Muscle of leg (tissue), 11 donors: Measurements from ENCODE around the gene COL13A1. TPM values are rescaled to one million over a fixed set of nuclear protein-coding genes. Genes with fewer than 3 reads are reported as not detected.
A peak's percentile ranks its signal among the peaks of the same experiment; 100 is the strongest.

Experiments used
- DNase-seq: peaks from one replicate; pipeline ENCODE4 v3.0.0; 2013
- H3K27ac ChIP-seq: one replicate; pipeline ENCODE4 v1.5.1; 2013; ENCODE audit warnings: mild to moderate bottlenecking, low read length, control low read depth
- H3K27me3 ChIP-seq: one replicate; pipeline ENCODE4 v1.6.1; 2013; ENCODE audit warnings: low read length; ENCODE audit not compliant: control insufficient read depth, insufficient read depth
- H3K36me3 ChIP-seq: one replicate; pipeline ENCODE4 v1.6.1; 2013; ENCODE audit warnings: low read length; ENCODE audit not compliant: control insufficient read depth, insufficient read depth
- H3K4me1 ChIP-seq: one replicate; pipeline ENCODE4 v1.6.1; 2013; ENCODE audit warnings: low read length; ENCODE audit not compliant: control insufficient read depth, insufficient read depth
- H3K4me3 ChIP-seq: one replicate; pipeline ENCODE4 v1.5.1; 2013; ENCODE audit warnings: low read length, control low read depth
- H3K9me3 ChIP-seq: replicated peaks from 2 replicates; pipeline ENCODE4 v1.6.1; 2013; ENCODE audit warnings: low read depth, low read length; ENCODE audit not compliant: control insufficient read depth
- WGBS: methylation state at CpG from one replicate; pipeline ENCODE4 v1.1.5; 2013; ENCODE audit warnings: missing lambda C conversion rate; ENCODE audit not compliant: insufficient coverage; 5-methylcytosine and 5-hydroxymethylcytosine counted together
- polyA plus RNA-seq, 8 donors: library from polyadenylated mRNA; unstranded; fragments of 120-200 nt; gene quantifications; one replicate each; pipeline versions ENCODE4 v1.2.1 to v1.2.3, GENCODE V29; 2013; ENCODE audit warnings: inconsistent platforms in 1 of 8, low replicate concordance in 1 of 8; ENCODE audit not compliant: insufficient read length in 8 of 8, insufficient read depth in 1 of 8
- total RNA-seq: library from RNA; stranded (reverse); fragments of 120-200 nt; gene quantifications from one replicate; pipeline ENCODE4 v1.2.4, GENCODE V29; 2013

Gene COL13A1
- total and polyA plus RNA-seq, 9 donors, result 4.8 to 26.7 (median 11.6) TPM

- H3K36me3 ChIP-seq, result no peaks in the 10 kb centered on the region
- H3K9me3 ChIP-seq, result no peaks in the 10 kb centered on the region
- no peak overlapping the region for H3K4me3 ChIP-seq
- 65% methylated on average over 2 of the region's 7 CpGs for WGBS
- peaks cover 49% of the 10 kb centered on the region for H3K4me1 ChIP-seq
- peak; percentile 78 for DNase-seq
- peaks cover 2% of the 10 kb centered on the region for H3K27me3 ChIP-seq
- H3K27ac ChIP-seq, result no peak overlapping the region
Observed at GRCh38 chr10:69861251-69862240, 59.8 kb downstream of the COL13A1 start.

GRCh38 chr10:69862882-69863530 lies 61.3 kb downstream of the COL13A1 start:
- WGBS, result 88% methylated on average over 13 of the region's 16 CpGs

GRCh38 chr10:69863580-69863979 lies 61.9 kb downstream of the COL13A1 start:
- 100% methylated on average over 2 of the region's 5 CpGs for WGBS
- Histone ChIP-seq H3K4me1 (peaks cover 61% of the 10 kb centered on the region), H3K9me3 (no peaks in the 10 kb centered on the region), H3K36me3 (no peaks in the 10 kb centered on the region), H3K27me3 (peaks cover 2% of the 10 kb centered on the region), H3K27ac (no peak overlapping the region), H3K4me3 (no peak overlapping the region)
- DNase-seq, result no peak

More at GRCh38 chr10:69862882-69863530, 61.3 kb downstream of the COL13A1 start:
- Histone ChIP-seq H3K27me3 (peaks cover 2% of the 10 kb centered on the region), H3K27ac (no peak overlapping the region), H3K36me3 (no peaks in the 10 kb centered on the region), H3K9me3 (no peaks in the 10 kb centered on the region), H3K4me3 (no peak overlapping the region), H3K4me1 (peaks cover 61% of the 10 kb centered on the region)
- no peak for DNase-seq

- H3K27ac ChIP-seq, result no peak overlapping the region
- no peak for DNase-seq
- peaks cover 65% of the 10 kb centered on the region for H3K4me1 ChIP-seq
- WGBS, result 59% methylated on average over 2 of the region's 3 CpGs
- H3K36me3 ChIP-seq, result no peaks in the 10 kb centered on the region
- H3K27me3 ChIP-seq, result peaks cover 2% of the 10 kb centered on the region
- H3K4me3 ChIP-seq, result no peak overlapping the region
- H3K9me3 ChIP-seq, result no peaks in the 10 kb centered on the region
Observed at GRCh38 chr10:69864321-69864720, 62.6 kb downstream of the COL13A1 start.

- no peak for DNase-seq
- Histone ChIP-seq H3K27ac (no peak overlapping the region), H3K36me3 (no peaks in the 10 kb centered on the region), H3K27me3 (peaks cover 2% of the 10 kb centered on the region), H3K4me1 (peaks cover 61% of the 10 kb centered on the region), H3K4me3 (no peak overlapping the region), H3K9me3 (no peaks in the 10 kb centered on the region)
- WGBS, result 40% methylated on average over 1 of the region's 1 CpG
Observed at GRCh38 chr10:69865450-69865849, 63.7 kb downstream of the COL13A1 start.

- WGBS, result 51% methylated on average over 5 of the region's 5 CpGs
- Histone ChIP-seq H3K9me3 (no peaks in the 10 kb centered on the region), H3K4me1 (peaks cover 58% of the 10 kb centered on the region), H3K27me3 (peaks cover 2% of the 10 kb centered on the region), H3K36me3 (no peaks in the 10 kb centered on the region), H3K27ac (peak overlapping the region; percentile 84), H3K4me3 (no peak overlapping the region)
- DNase-seq, result no peak
Observed at GRCh38 chr10:69866246-69866687, 64.6 kb downstream of the COL13A1 start.

GRCh38 chr10:69866688-69867461 lies 65.2 kb downstream of the COL13A1 start:
- 18% methylated on average over 19 of the region's 28 CpGs for WGBS
- Histone ChIP-seq H3K9me3 (no peaks in the 10 kb centered on the region), H3K36me3 (no peaks in the 10 kb centered on the region), H3K4me1 (peaks cover 58% of the 10 kb centered on the region), H3K27me3 (peaks cover 2% of the 10 kb centered on the region), H3K4me3 (no peak overlapping the region), H3K27ac (peak overlapping the region; percentile 84)
- DNase-seq, result peak; percentile 83

GRCh38 chr10:69867699-69868558 lies 66.2 kb downstream of the COL13A1 start:
- Histone ChIP-seq H3K36me3 (no peaks in the 10 kb centered on the region), H3K27me3 (peaks cover 2% of the 10 kb centered on the region), H3K27ac (peak overlapping the region; percentile 84), H3K4me1 (peaks cover 57% of the 10 kb centered on the region), H3K9me3 (no peaks in the 10 kb centered on the region), H3K4me3 (no peak overlapping the region)
- WGBS, result 53% methylated on average over 4 of the region's 13 CpGs
- no peak for DNase-seq

- no peaks in the 10 kb centered on the region for H3K9me3 ChIP-seq
- peaks cover 2% of the 10 kb centered on the region for H3K27me3 ChIP-seq
- H3K4me1 ChIP-seq, result peaks cover 55% of the 10 kb centered on the region
- whole genome bisulfite sequencing, result 71% methylated on average over 1 of the region's 2 CpGs
- DNase-seq, result no peak
- no peak overlapping the region for H3K27ac ChIP-seq
- no peak overlapping the region for H3K4me3 ChIP-seq
- H3K36me3 ChIP-seq, result no peaks in the 10 kb centered on the region
Observed at GRCh38 chr10:69868821-69869220, 67.1 kb downstream of the COL13A1 start.
